Pancreas (tissue), 10 donors: ENCODE data around the gene RHOBTB3. TPM values are rescaled to one million over a fixed set of nuclear protein-coding genes. Genes with fewer than 3 reads are reported as not detected.
"Not testable (repeated sequence)": the region's sequence is repeated elsewhere in the genome, so short reads cannot be mapped to it uniquely, and the experiment has no call there.

ENCODE experiments used
- ATAC-seq, 4 donors: fragments of 200-7000 bp; cut with Tn5 transposase; one replicate each; pipeline versions ENCODE4 v1.8.0 to v1.9.1; 2020; ENCODE audit warnings: mild to moderate bottlenecking in 4 of 4, moderate library complexity in 4 of 4
- DNase-seq, 6 donors: peaks; one replicate each; pipeline ENCODE4 v3.0.0-alpha.2; 2020
- FAIRE-seq: peaks from 2 replicates; lab custom pipeline; 2012; peaks lifted over from hg19 to GRCh38; lab: Jason Lieb, UNC
- H3K27ac ChIP-seq, 4 donors: fragments of 200-600 bp; sonication (generic); 1 replicate in 3 of 4; 2 replicates in 1 of 4; pipeline versions ENCODE4 v1.5.0 to v1.8.0; 2020
- H3K27me3 ChIP-seq, 4 donors: fragments of 200-600 bp; one replicate each; pipeline ENCODE4 v1.8.0; 2021
- H3K36me3 ChIP-seq, 3 donors: fragments of 200-600 bp; sonication (generic) in 1 of 3; one replicate each; pipeline versions ENCODE4 v1.5.0 to v1.8.0; 2020 to 2021
- H3K4me1 ChIP-seq, 3 donors: fragments of 200-600 bp; one replicate each; pipeline ENCODE4 v1.8.0; 2021
- H3K4me3 ChIP-seq, 4 donors: fragments of 200-600 bp; sonication (generic) in 2 of 4; one replicate each; pipeline versions ENCODE4 v1.5.0 to v1.8.0; 2020 to 2021
- H3K9me3 ChIP-seq, 4 donors: fragments of 200-600 bp; one replicate each; pipeline ENCODE4 v1.8.0; 2021
- CTCF ChIP-seq, 4 donors: fragments of 200-600 bp; sonication (generic) in 3 of 4; IDR thresholded peaks; one replicate each; pipeline versions ENCODE4 v1.5.0 to v1.8.0; 2021; ENCODE audit warnings: antibody characterized with exemption in 4 of 4
- WGBS, 2 donors: extraction: QIAGEN DNeasy Blood & Tissue Kit; methylation state at CpG; one replicate each; pipeline ENCODE4 v1.1.7; 2013; 5-methylcytosine and 5-hydroxymethylcytosine counted together
- intact Hi-C, 3 donors: fragments of 100-400 bp; cut with DNase I; formaldehyde crosslinking; loops; one replicate each; pipeline versions ENCODE4 v1.11.1 to v1.14.2; 2022
- polyA plus RNA-seq, 2 donors: library from polyadenylated mRNA; stranded (reverse); fragments of 200-250 nt; gene quantifications; one replicate each; pipeline ENCODE4 v1.2.3, GENCODE V29; 2013
- total RNA-seq, 6 donors: library from RNA; stranded (reverse); fragmentation: NEBNext Ultra II Directional in 4 of 6; extraction: Animal tissue kit (Norgen Biotek cat#: 25700) in 4 of 6; gene quantifications; one replicate each; pipeline versions ENCODE4 v1.2.1 to v1.2.4, GENCODE V29; 2021 to 2023
- donor health status: healthy with polysubstance abuse.
- donor health status: DM: no; HTN: no; CAD: no; lungs with moderate emphysema.
- donor health status: DM: no; HTN: no; CAD: no.
- donor health status: control.
- donor health status: control.
- donor health status: Bipolar disorder and iron deficiency.
- donor health status: DM: yes; HTN: yes; CAD: no.
- donor health status: DM: no; HTN: no; CAD: no.
- donor health status: DM: no; HTN: no; CAD: no.
- donor health status: DM: yes; HTN: yes; CAD: no.

RHOBTB3 gene
- total and polyA plus RNA-seq, 8 donors = 32.5 to 190 (median 77.3) TPM

GRCh38 chr5:95812074-95812471, 80.9 kb downstream of the RHOBTB3 start:
- Histone ChIP-seq H3K27me3 (no peaks in the 10 kb centered on the region), H3K27ac (no peak overlapping the region), H3K36me3 (no peaks in the 10 kb centered on the region), H3K9me3 (no peaks in the 10 kb centered on the region), H3K4me1 (peaks cover 0 to 19% (median 4%) of the 10 kb centered on the region in 3 donors), H3K4me3 (no peak overlapping the region)
- no peak for TF ChIP-seq CTCF (IDR thresholded peaks at IDR 0.05)
- peak in 3 of 4 donors; percentile 5 to 30 (median 24) for ATAC-seq
- WGBS, 2 donors = 77 to 79% methylated on average over 6 of the region's 6 CpGs
- intact Hi-C loops = no loop called here
- DNase-seq = no peak
- no peak for FAIRE-seq

DNA sequence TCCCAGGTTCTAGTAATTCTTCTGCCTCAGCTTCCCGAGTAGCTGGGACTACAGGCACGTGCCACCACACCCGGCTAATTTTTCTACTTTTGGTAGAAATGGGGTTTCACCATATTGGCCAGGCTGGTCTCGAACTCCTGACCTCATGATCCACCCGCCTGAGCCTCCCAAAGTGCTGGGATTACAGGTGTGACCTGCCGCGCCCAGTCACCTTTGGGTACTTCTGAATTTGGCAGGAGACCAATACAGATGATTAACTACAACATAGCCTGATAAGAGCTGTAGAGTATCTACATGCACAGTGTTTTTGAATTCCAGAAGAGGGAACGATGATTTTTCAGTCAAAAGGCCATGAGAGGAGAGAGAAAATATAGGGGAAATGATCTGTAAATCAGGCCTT, 81.9 kb downstream of the RHOBTB3 start:
- intact Hi-C loops, FAIRE-seq, H3K9me3 ChIP-seq, DNase-seq, H3K27ac ChIP-seq, H3K36me3 ChIP-seq, H3K4me3 ChIP-seq, H3K27me3 ChIP-seq: not testable (repeated sequence)
- H3K4me1 ChIP-seq = peaks cover 0 to 19% (median 4%) of the 10 kb centered on the region in 3 donors
- ATAC-seq = peak in 3 of 4 donors; percentile 25 to 51 (median 32)
- 66 to 71% methylated on average over 8 of the region's 8 CpGs for WGBS, 2 donors

DNA sequence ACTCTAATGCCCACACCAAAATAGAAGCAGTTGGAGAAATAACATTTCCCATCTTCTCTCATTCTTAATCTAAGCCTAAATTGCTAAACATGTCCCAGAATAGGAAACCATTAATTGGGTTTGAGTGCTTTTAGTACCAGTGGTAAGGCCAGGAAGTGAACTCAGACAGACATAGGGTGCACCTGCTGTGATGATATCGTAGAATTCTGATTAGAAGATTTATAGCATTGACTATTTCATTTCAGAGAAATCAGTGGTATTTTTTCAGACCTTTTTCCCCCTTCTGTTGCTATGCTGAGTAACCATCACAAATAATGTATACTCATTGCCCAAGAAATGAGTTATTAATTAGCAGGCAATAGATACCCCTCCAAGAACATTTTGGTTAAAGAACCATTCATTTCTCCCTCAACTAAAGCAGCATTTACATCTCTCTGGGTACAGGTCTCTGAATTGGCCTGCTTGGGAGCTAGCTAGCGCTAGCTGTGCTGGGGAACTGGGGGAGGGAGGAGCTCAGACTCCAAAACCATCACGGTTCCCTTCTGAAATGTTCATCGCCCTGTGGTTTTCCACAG, 84.1 kb downstream of the RHOBTB3 start:
- WGBS, 2 donors = 84 to 88% methylated on average over 4 of the region's 4 CpGs

GRCh38 chr5:95816341-95816740, 85.2 kb downstream of the RHOBTB3 start:
- no peak for TF ChIP-seq CTCF (IDR thresholded peaks at IDR 0.05)
- no peak overlapping the region for H3K4me3 ChIP-seq
- H3K4me1 ChIP-seq = peaks cover 0 to 1% (median 0%) of the 10 kb centered on the region in 3 donors
- no peak for FAIRE-seq
- WGBS, 2 donors = 88 to 92% methylated on average over 8 of the region's 8 CpGs
- intact Hi-C loops = no loop called here
- no peaks in the 10 kb centered on the region for H3K9me3 ChIP-seq
- H3K27me3 ChIP-seq = no peaks in the 10 kb centered on the region
- H3K36me3 ChIP-seq = no peaks in the 10 kb centered on the region
- no peak for DNase-seq
- no peak overlapping the region for H3K27ac ChIP-seq
- no peak for ATAC-seq

More for the DNA sequence above, 84.1 kb downstream of the RHOBTB3 start:
- Histone ChIP-seq H3K27me3 (no peaks in the 10 kb centered on the region), H3K4me1 (peaks cover 0 to 6% (median 0%) of the 10 kb centered on the region in 3 donors), H3K27ac (no peak overlapping the region), H3K9me3 (no peaks in the 10 kb centered on the region), H3K4me3 (no peak overlapping the region), H3K36me3 (no peaks in the 10 kb centered on the region)
- ATAC-seq (no peak), DNase-seq (no peak), FAIRE-seq (no peak)
- intact Hi-C loops = no loop called here
- TF ChIP-seq CTCF (IDR thresholded peaks at IDR 0.05) = no peak

GRCh38 chr5:95816776-95817175, 85.6 kb downstream of the RHOBTB3 start:
- FAIRE-seq (no peak), ATAC-seq (no peak), DNase-seq (no peak)
- no peaks in the 10 kb centered on the region for H3K9me3 ChIP-seq
- H3K4me1 ChIP-seq = peaks cover 0 to 6% (median 0%) of the 10 kb centered on the region in 3 donors
- H3K27me3 ChIP-seq = no peaks in the 10 kb centered on the region
- no peaks in the 10 kb centered on the region for H3K36me3 ChIP-seq
- no peak overlapping the region for H3K4me3 ChIP-seq
- intact Hi-C loops = no loop called here
- WGBS, 2 donors = 78 to 82% methylated on average over 4 of the region's 4 CpGs
- TF ChIP-seq CTCF (IDR thresholded peaks at IDR 0.05) = no peak
- H3K27ac ChIP-seq = no peak overlapping the region
